ENCODE measurements around the gene VGLL1.
A peak's percentile ranks its signal among the peaks of the same experiment; 100 is the strongest.

VGLL1 gene

GRCh38 chrX:136496764-136497555, 35.1 kb upstream of the VGLL1 start:
- DNase-seq (ENCODE audit: low read depth in 1 of 2, low spot score in 1 of 2), result peak; percentile 59 to 90
- peak overlapping the region; percentile 72 for H3K4me3 ChIP-seq (replicated peaks; ENCODE audit: insufficient read depth, low read length)
- TF ChIP-seq SPI1 (IDR thresholded peaks at IDR 0.05; ENCODE audit: borderline replicate concordance, low read depth) (no peak), CTCF (IDR thresholded peaks at IDR 0.05; ENCODE audit: insufficient read depth, low read length) (no peak), REST (IDR thresholded peaks at IDR 0.05; ENCODE audit: insufficient replicate concordance, low read depth) (no peak), GABPA (IDR thresholded peaks at IDR 0.05; ENCODE audit: low read depth) (no peak), POLR2AphosphoS5 (IDR thresholded peaks at IDR 0.05; ENCODE audit: low read depth) (no peak)
- peak overlapping the region; percentile 95 for H3K27ac ChIP-seq (replicated peaks)
- no peaks in the 10 kb centered on the region for H3K27me3 ChIP-seq (ENCODE audit: insufficient read depth, poor library complexity, severe bottlenecking)

- TF ChIP-seq SPI1 (IDR thresholded peaks at IDR 0.05; ENCODE audit: borderline replicate concordance, low read depth) (no peak), CTCF (IDR thresholded peaks at IDR 0.05; ENCODE audit: insufficient read depth, low read length) (no peak)
- Histone ChIP-seq H3K27ac (replicated peaks) (peak within 1 kb of the TSS; percentile 95), H3K27me3 (ENCODE audit: insufficient read depth, poor library complexity, severe bottlenecking) (no peaks in the 10 kb centered on the region), H3K4me3 (replicated peaks; ENCODE audit: insufficient read depth, low read length) (peak within 1 kb of the TSS; percentile 72)
- peak in 1 of 2 experiments; percentile 8 for DNase-seq (ENCODE audit: low read depth in 1 of 2, low spot score in 1 of 2)
These were observed 34.4 kb upstream of the VGLL1 start, which contains the start of gene HTATSF1 for GRCh38 chrX:136497556-136498052. Gene HTATSF1 (plus strand): TSS chrX:136497592. CDS start chrX:136497685, 93 bp downstream.

- H3K27me3 ChIP-seq (ENCODE audit: insufficient read depth, poor library complexity, severe bottlenecking), result no peaks in the 10 kb centered on the region
- H3K27ac ChIP-seq (replicated peaks), result no peak overlapping the region
These were observed 12.9 kb upstream of the VGLL1 start for GRCh38 chrX:136519069-136519468.

More at GRCh38 chrX:136519069-136519468, 12.9 kb upstream of the VGLL1 start:
- no peak for DNase-seq (ENCODE audit: low read depth in 1 of 2, low spot score in 1 of 2)
- no peak overlapping the region for H3K4me3 ChIP-seq (replicated peaks; ENCODE audit: insufficient read depth, low read length)
- TF ChIP-seq REST (IDR thresholded peaks at IDR 0.05; ENCODE audit: insufficient replicate concordance, low read depth) (no peak), SPI1 (IDR thresholded peaks at IDR 0.05; ENCODE audit: borderline replicate concordance, low read depth) (no peak), CTCF (IDR thresholded peaks at IDR 0.05; ENCODE audit: insufficient read depth, low read length) (no peak), POLR2AphosphoS5 (IDR thresholded peaks at IDR 0.05; ENCODE audit: low read depth) (no peak)
